RPMI7951 (cell line): ENCODE measurements around the gene OR10H5. TPM values are rescaled to one million over a fixed set of nuclear protein-coding genes. Genes with fewer than 3 reads are reported as not detected.
"Not testable (repeated sequence)": the region's sequence is repeated elsewhere in the genome, so short reads cannot be mapped to it uniquely, and the experiment has no call there.

Experiments used
- DNase-seq: peaks from one replicate; pipeline ENCODE4 v3.0.0-alpha.2; 2012; ENCODE audit warnings: low read depth
- total RNA-seq: library from RNA; depleted of rRNA; stranded (reverse); fragments of >200 nt; shearing (Covaris generic); gene quantifications from 2 replicates; pipeline ENCODE4 v1.2.3, GENCODE V29; 2014

The OR10H5 gene
- total RNA-seq, 1 experiment from 2014 or later: not detected

GRCh38 chr19:15811476-15811875 lies 24.0 kb downstream of the OR10H5 start:
- no peak for DNase-seq

- DNase-seq: no peak
Observed at GRCh38 chr19:15812060-15812722, 24.7 kb downstream of the OR10H5 start.

- DNase-seq: no peak
Observed at GRCh38 chr19:15813916-15814315, 26.5 kb downstream of the OR10H5 start.

GRCh38 chr19:15815306-15815705 lies 27.8 kb downstream of the OR10H5 start, which contains the start of gene OR10H1:
Gene OR10H1, minus strand, starts transcription at chr19:15815664. Its CDS starts 7,627 bp downstream, at chr19:15808037.
- no peak for DNase-seq

GRCh38 chr19:15820646-15821045 lies 33.2 kb downstream of the OR10H5 start:
- no peak for DNase-seq

- DNase-seq: no peak
Observed at GRCh38 chr19:15825753-15826152, 38.3 kb downstream of the OR10H5 start.

- DNase-seq: no peak
Observed at GRCh38 chr19:15828121-15828610, 40.7 kb downstream of the OR10H5 start.

GRCh38 chr19:15828611-15829305 lies 41.3 kb downstream of the OR10H5 start:
- not testable (repeated sequence) for DNase-seq

- no peak for DNase-seq
Observed at GRCh38 chr19:15829306-15829698, 41.8 kb downstream of the OR10H5 start.

- DNase-seq: no peak
Observed at GRCh38 chr19:15829786-15830185, 42.3 kb downstream of the OR10H5 start.

GRCh38 chr19:15831626-15832025 lies 44.2 kb downstream of the OR10H5 start:
- no peak for DNase-seq

- not testable (repeated sequence) for DNase-seq
Observed at GRCh38 chr19:15834232-15834631, 46.8 kb downstream of the OR10H5 start.

GRCh38 chr19:15835565-15836329 lies 48.3 kb downstream of the OR10H5 start:
- not testable (repeated sequence) for DNase-seq

- DNase-seq: peak; percentile 94
Observed at GRCh38 chr19:15836330-15837220, 49.1 kb downstream of the OR10H5 start.

- no peak for DNase-seq
Observed at GRCh38 chr19:15837221-15837731, 49.8 kb downstream of the OR10H5 start.

- DNase-seq: no peak
Observed at GRCh38 chr19:15838351-15838750, 50.9 kb downstream of the OR10H5 start.

- not testable (repeated sequence) for DNase-seq
Observed at GRCh38 chr19:15839888-15840287, 52.4 kb downstream of the OR10H5 start.

GRCh38 chr19:15840833-15841232 lies 53.4 kb downstream of the OR10H5 start:
- no peak for DNase-seq

GRCh38 chr19:15841875-15842569 lies 54.6 kb downstream of the OR10H5 start:
- DNase-seq: no peak

GRCh38 chr19:15843203-15843893 lies 55.9 kb downstream of the OR10H5 start:
- no peak for DNase-seq
